ENCODE data around the gene UTS2B.

UTS2B gene

GRCh38 chr3:191327526-191327925 lies 2.8 kb downstream of the UTS2B start:
- H3K4me3 ChIP-seq (ENCODE audit: low read depth, low read length) = no peak overlapping the region
- TF ChIP-seq CTCF (IDR thresholded peaks at IDR 0.05; ENCODE audit: low read depth, low read length) = no peak

- no peak for TF ChIP-seq CTCF (IDR thresholded peaks at IDR 0.05; ENCODE audit: low read depth, low read length)
- H3K4me3 ChIP-seq (ENCODE audit: low read depth, low read length) = no peak overlapping the region
Measured at GRCh38 chr3:191324936-191325335, 5.4 kb downstream of the UTS2B start.

GRCh38 chr3:191321019-191321767 lies 9.1 kb downstream of the UTS2B start:
- no peak for TF ChIP-seq CTCF (IDR thresholded peaks at IDR 0.05; ENCODE audit: low read depth, low read length)
- H3K4me3 ChIP-seq (ENCODE audit: low read depth, low read length) = no peak overlapping the region

- no peak for TF ChIP-seq CTCF (IDR thresholded peaks at IDR 0.05; ENCODE audit: low read depth, low read length)
Measured at GRCh38 chr3:191320316-191320715, 10.0 kb downstream of the UTS2B start.

GRCh38 chr3:191316876-191317603 lies 13.3 kb downstream of the UTS2B start:
- H3K4me3 ChIP-seq (ENCODE audit: low read depth, low read length) = no peak overlapping the region
- no peak for TF ChIP-seq CTCF (IDR thresholded peaks at IDR 0.05; ENCODE audit: low read depth, low read length)

More at GRCh38 chr3:191320316-191320715, 10.0 kb downstream of the UTS2B start:
- H3K4me3 ChIP-seq (ENCODE audit: low read depth, low read length) = no peak overlapping the region

- H3K4me3 ChIP-seq (ENCODE audit: low read depth, low read length) = no peak overlapping the region
- TF ChIP-seq CTCF (IDR thresholded peaks at IDR 0.05; ENCODE audit: low read depth, low read length) = no peak
Measured at GRCh38 chr3:191314109-191314728, 16.1 kb downstream of the UTS2B start.

- no peak overlapping the region for H3K4me3 ChIP-seq (ENCODE audit: low read depth, low read length)
- TF ChIP-seq CTCF (IDR thresholded peaks at IDR 0.05; ENCODE audit: low read depth, low read length) = no peak
Measured at GRCh38 chr3:191313296-191313695, 17.0 kb downstream of the UTS2B start.
